GM21390 (cell line): ENCODE results near the gene FZD7.

Experiments
- ATAC-seq: cut with Tn5 transposase; IDR thresholded peaks from one replicate; pipeline ENCODE4 v1.9.1; 2021; ENCODE audit not compliant: unreplicated experiment

Gene FZD7

GRCh38 chr2:202065876-202066275 is 32.2 kb downstream of the FZD7 start:
- no peak for ATAC-seq

- no peak for ATAC-seq
These were observed 33.2 kb downstream of the FZD7 start for GRCh38 chr2:202066875-202067274.

- no peak for ATAC-seq
These were observed 33.9 kb downstream of the FZD7 start for GRCh38 chr2:202067589-202067988.

- ATAC-seq, result no peak
These were observed 35.8 kb downstream of the FZD7 start for GRCh38 chr2:202069170-202070067.

- no peak for ATAC-seq
These were observed 37.5 kb downstream of the FZD7 start for GRCh38 chr2:202071107-202071506.

- no peak for ATAC-seq
These were observed 38.6 kb downstream of the FZD7 start for GRCh38 chr2:202072226-202072625.

GRCh38 chr2:202072737-202073401 is 39.2 kb downstream of the FZD7 start, which contains the start of gene KIAA2012:
TSS of gene KIAA2012 (plus strand) at chr2:202073255. CDS start at chr2:202073628, 373 bp downstream.
- no peak for ATAC-seq

GRCh38 chr2:202074324-202074723 is 40.7 kb downstream of the FZD7 start:
- no peak for ATAC-seq

- no peak for ATAC-seq
These were observed 45.7 kb downstream of the FZD7 start for GRCh38 chr2:202079310-202079709.

- no peak for ATAC-seq
These were observed 50.6 kb downstream of the FZD7 start for GRCh38 chr2:202084265-202084664.
